GM12873 (cell line): ENCODE results near the gene OLFML2A.

Experiments used
- CTCF ChIP-seq: IDR thresholded peaks from 2 replicates; pipeline ENCODE4 v1.5.1; 2012; ENCODE audit warnings: low read depth, mild to moderate bottlenecking, moderate library complexity, low read length, control low read depth; ENCODE audit not compliant: insufficient read depth; ENCODE audit errors: missing control alignments

The OLFML2A gene

GRCh38 chr9:124849801-124850200 lies 72.9 kb downstream of the OLFML2A start:
- no peak for TF ChIP-seq CTCF

GRCh38 chr9:124852121-124852828 lies 75.3 kb downstream of the OLFML2A start:
- TF ChIP-seq CTCF, result no peak

- TF ChIP-seq CTCF, result peak; percentile 85
Measured at GRCh38 chr9:124852829-124853531, 76.0 kb downstream of the OLFML2A start, which contains the start of gene WDR38. Gene WDR38, plus strand, starts transcription at chr9:124853460. Its CDS starts 72 bp downstream, at chr9:124853532.

- no peak for TF ChIP-seq CTCF
Measured at GRCh38 chr9:124853605-124854143, 76.7 kb downstream of the OLFML2A start.

- TF ChIP-seq CTCF, result no peak
Measured at GRCh38 chr9:124854161-124854560, 77.2 kb downstream of the OLFML2A start.

GRCh38 chr9:124854822-124855221 lies 77.9 kb downstream of the OLFML2A start:
- TF ChIP-seq CTCF, result no peak

- TF ChIP-seq CTCF, result no peak
Measured at GRCh38 chr9:124855566-124855943, 78.6 kb downstream of the OLFML2A start.
